Left ventricle myocardium inferior (tissue), 1 donor: Measurements from ENCODE around the gene KIAA0586. TPM values are rescaled to one million over a fixed set of nuclear protein-coding genes. Genes with fewer than 3 reads are reported as not detected.

Experiments used
- DNase-seq: peaks from one replicate; pipeline ENCODE4 v3.0.0-alpha.2; 2020
- H3K27ac ChIP-seq: fragments of 200-600 bp; replicated peaks from 2 replicates; pipeline ENCODE4 v1.8.0; 2021
- H3K27me3 ChIP-seq: fragments of 200-600 bp; 2 replicates; pipeline ENCODE4 v1.8.0; 2021; ENCODE audit warnings: low read depth
- H3K36me3 ChIP-seq: fragments of 200-600 bp; 2 replicates; pipeline ENCODE4 v1.8.0; 2021
- H3K4me1 ChIP-seq: fragments of 200-600 bp; 2 replicates; pipeline ENCODE4 v1.8.0; 2021
- H3K4me3 ChIP-seq: fragments of 200-600 bp; 2 replicates; pipeline ENCODE4 v1.8.0; 2021; ENCODE audit warnings: mild to moderate bottlenecking, moderate library complexity
- H3K9me3 ChIP-seq: fragments of 200-600 bp; replicated peaks from 2 replicates; pipeline ENCODE4 v1.8.0; 2021
- intact Hi-C: fragments of 100-400 bp; cut with micrococcal nuclease; formaldehyde crosslinking; loops from one replicate; pipeline ENCODE4 v1.11.0; 2022
- long read RNA-seq: library from polyadenylated mRNA; unstranded; transcript quantifications from one replicate; pipeline ENCODE4 v2.0.0, GENCODE V29; 2021
- total RNA-seq: library from RNA; stranded (reverse); fragmentation: NEBNext Ultra II Directional; extraction: Animal tissue kit (Norgen Biotek cat#: 25700); gene quantifications from one replicate; pipeline ENCODE4 v1.2.1, GENCODE V29; 2021
- TF ChIP-seq, protein P1 (sequence below): fragments of 200-600 bp; IDR thresholded peaks from 2 replicates; pipeline ENCODE4 v1.8.0; 2021; ENCODE audit warnings: antibody characterized with exemption, mild to moderate bottlenecking, borderline replicate concordance
- donor health status: DM: no; HTN: yes; CAD: no; lungs with severe emphysema.

Gene KIAA0586
- 13.0 TPM for total RNA-seq
- long read RNA-seq, partial matches to known transcripts = 3 of 8 reads
- long read RNA-seq, other reads (novel, unspliced or antisense) = 5 of 8 reads

DNA sequence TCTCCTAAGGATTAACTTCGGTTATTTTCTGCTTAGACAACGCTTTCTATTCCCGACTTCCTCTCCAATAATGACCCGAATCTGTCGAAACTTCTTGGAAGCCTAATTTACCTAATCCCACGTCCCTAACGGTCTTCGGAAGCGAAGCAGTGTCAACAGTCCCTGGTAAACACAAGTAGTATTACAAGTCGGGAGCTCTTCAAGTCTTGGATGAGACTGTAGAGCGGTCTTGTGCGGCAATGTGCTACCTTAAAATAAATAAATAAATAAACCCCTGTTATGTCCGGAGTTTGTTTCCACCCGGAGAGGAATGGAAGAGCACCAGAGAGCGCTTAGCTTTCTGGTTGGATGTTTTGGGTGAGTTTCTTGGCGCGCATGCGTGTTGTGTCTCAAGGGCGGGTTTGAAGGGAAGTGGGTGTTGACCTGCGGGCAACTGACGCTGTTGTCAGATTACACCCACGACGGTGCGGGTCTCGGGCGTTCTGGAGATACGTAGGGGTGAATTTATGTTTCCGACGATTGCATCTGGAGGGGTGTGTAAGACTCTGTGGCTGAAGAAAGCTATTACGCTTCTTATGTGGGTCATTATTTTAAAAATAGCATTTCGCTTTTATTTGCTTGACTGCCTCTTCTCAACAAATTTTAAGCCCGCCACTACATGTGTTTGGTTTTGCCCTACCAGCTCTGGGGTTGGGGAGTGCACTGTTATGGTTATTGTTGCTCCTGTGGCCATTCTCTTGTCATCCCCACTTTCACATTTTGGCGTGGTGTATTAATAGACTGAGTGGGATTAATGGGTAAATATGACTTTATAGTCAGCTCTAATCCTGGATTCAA, at the start of gene KIAA0586, which contains the start of gene TIMM9:
TSS of gene KIAA0586 (plus strand) at position 439 of the 837 bp plus-strand sequence. CDS start 546 bp downstream, outside the sequence.
TSS of gene TIMM9 (minus strand) at position 251 of the 837 bp plus-strand sequence. CDS start 15,586 bp downstream, outside the sequence.
- Histone ChIP-seq H3K4me1 (peaks cover 42% of the 10 kb centered on the region), H3K9me3 (no peaks in the 10 kb centered on the region), H3K36me3 (peaks cover 33% of the 10 kb centered on the region), H3K4me3 (peak within 1 kb of the TSS; percentile 96), H3K27ac (peak within 1 kb of the TSS; percentile 95), H3K27me3 (no peaks in the 10 kb centered on the region)
- peak; percentile 96 for DNase-seq
- intact Hi-C loops = no loop called here
- TF ChIP-seq, protein P1, sequence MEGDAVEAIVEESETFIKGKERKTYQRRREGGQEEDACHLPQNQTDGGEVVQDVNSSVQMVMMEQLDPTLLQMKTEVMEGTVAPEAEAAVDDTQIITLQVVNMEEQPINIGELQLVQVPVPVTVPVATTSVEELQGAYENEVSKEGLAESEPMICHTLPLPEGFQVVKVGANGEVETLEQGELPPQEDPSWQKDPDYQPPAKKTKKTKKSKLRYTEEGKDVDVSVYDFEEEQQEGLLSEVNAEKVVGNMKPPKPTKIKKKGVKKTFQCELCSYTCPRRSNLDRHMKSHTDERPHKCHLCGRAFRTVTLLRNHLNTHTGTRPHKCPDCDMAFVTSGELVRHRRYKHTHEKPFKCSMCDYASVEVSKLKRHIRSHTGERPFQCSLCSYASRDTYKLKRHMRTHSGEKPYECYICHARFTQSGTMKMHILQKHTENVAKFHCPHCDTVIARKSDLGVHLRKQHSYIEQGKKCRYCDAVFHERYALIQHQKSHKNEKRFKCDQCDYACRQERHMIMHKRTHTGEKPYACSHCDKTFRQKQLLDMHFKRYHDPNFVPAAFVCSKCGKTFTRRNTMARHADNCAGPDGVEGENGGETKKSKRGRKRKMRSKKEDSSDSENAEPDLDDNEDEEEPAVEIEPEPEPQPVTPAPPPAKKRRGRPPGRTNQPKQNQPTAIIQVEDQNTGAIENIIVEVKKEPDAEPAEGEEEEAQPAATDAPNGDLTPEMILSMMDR = no peak

DNA sequence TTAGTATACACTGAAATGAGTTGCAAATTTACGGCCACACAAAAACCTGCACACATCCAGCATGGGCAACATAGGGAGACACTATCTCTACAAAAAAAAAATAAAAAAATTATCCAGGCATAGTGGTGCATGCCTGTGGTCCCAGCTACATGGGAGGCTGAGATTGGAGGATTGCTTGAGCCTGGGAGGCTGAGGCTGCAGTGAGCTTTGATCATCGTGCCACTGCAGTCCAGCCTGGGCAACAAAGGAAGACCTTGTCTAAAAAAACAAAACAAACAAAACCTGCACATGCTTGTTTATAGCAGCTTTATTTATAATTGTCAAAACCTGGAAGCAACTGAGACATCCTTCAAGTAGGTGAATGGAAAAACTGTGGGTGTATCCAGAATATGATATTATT, 36.7 kb upstream of the KIAA0586 start:
- no peak for DNase-seq
- H3K36me3 ChIP-seq = no peaks in the 10 kb centered on the region
- no peaks in the 10 kb centered on the region for H3K9me3 ChIP-seq
- H3K27ac ChIP-seq = no peak overlapping the region
- H3K27me3 ChIP-seq = no peaks in the 10 kb centered on the region
- TF ChIP-seq, protein P1 = no peak
- intact Hi-C loops = no loop called here
- H3K4me1 ChIP-seq = peaks cover 9% of the 10 kb centered on the region
- H3K4me3 ChIP-seq = no peak overlapping the region

DNA sequence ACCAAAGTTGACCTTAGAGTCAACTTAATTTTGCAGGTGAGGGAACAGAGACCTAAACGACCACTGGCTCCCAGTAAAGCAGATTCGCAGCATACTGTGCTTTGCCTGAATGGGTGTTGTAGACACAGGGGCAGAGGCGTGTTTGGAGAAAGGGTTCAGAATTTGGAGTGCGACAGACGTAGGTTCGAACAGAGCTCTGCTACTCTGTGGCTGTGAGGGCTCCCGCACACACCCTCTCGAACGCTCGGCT, 32.0 kb upstream of the KIAA0586 start:
- TF ChIP-seq, protein P1 = no peak
- Histone ChIP-seq H3K9me3 (no peaks in the 10 kb centered on the region), H3K4me1 (peaks cover 16% of the 10 kb centered on the region), H3K4me3 (peak overlapping the region; percentile 72), H3K27me3 (no peaks in the 10 kb centered on the region), H3K27ac (peak overlapping the region; percentile 82), H3K36me3 (no peaks in the 10 kb centered on the region)
- DNase-seq = no peak
- intact Hi-C loops = no loop called here

DNA sequence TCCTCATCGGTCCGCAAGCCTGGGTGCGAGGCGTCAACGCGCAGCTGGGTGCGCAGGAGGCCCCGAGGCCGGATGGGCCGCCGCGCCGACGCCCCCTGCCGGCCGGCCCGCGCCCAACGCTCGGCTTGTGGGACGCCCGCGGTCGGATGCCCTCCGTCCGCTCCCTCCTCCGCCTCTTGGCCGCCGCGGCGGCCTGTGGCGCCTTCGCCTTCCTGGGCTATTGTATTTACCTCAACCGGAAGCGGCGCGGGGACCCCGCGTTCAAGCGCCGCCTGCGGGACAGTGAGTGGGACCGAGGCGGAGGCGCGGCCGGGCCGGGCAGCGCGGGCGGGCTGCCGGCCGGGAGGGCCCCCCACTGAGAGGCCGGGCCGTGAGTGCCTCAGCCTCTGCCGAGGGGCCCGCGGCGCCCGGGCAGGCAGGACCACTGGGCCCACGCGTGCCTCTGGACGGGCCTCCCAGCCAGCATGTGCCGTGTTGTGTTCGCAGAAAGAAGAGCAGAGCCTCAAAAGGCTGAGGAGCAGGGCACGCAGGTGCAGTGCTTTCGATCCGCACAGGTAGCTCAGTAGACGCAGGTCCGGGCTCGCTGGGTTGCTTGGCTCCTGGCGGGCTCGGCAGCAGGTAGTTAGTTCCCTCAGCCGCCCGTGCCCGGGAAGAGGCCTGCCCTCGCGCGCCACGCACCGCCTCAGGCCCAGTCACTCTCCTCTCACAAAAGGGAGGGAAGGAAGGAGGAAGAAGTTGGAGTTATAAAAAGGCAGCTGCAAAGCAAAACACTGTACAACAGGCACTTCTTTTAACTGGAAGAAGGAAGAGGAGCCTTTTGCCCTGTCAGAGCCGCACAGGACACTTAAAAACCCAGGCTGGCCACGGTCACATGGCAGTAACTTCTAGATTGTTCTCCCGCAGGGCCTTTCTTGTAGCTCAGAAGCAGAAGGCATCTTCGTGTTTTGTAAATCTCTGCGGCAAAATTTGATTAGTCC, 31.4 kb upstream of the KIAA0586 start, which contains the start of gene TOMM20L:
TSS of gene TOMM20L (plus strand) at position 119 of the 977 bp plus-strand sequence. CDS start at position 147, 28 bp downstream.
- peak; percentile 73 for DNase-seq
- intact Hi-C loops = no loop called here
- H3K27ac ChIP-seq = peak within 1 kb of the TSS; percentile 82
- H3K4me1 ChIP-seq = peaks cover 16% of the 10 kb centered on the region
- peak within 1 kb of the TSS; percentile 72 for H3K4me3 ChIP-seq
- TF ChIP-seq, protein P1 = peak; percentile 93
- H3K9me3 ChIP-seq = no peaks in the 10 kb centered on the region
- no peaks in the 10 kb centered on the region for H3K36me3 ChIP-seq
- H3K27me3 ChIP-seq = no peaks in the 10 kb centered on the region

DNA sequence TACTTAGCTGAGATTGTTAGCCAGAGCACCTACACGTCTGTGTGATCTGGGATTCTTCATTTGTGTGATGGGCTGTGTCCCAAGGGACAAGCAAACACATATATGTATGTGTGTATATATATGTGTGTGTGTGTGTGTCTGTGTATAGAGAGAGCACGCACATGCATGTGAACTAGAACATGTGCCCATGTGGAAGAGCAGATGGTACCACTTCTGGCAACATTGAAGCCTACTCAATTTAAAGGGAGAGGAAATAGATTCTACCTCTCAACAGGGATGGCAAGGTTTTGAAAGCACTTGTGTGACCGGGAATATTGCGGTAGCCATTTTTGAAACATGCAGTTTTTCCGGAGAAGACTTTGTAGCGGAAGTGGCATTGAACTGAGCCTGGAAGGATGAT, 30.4 kb upstream of the KIAA0586 start:
- no peaks in the 10 kb centered on the region for H3K9me3 ChIP-seq
- TF ChIP-seq, protein P1 = no peak
- intact Hi-C loops = no loop called here
- H3K27me3 ChIP-seq = no peaks in the 10 kb centered on the region
- DNase-seq = no peak
- H3K27ac ChIP-seq = no peak overlapping the region
- H3K4me1 ChIP-seq = peaks cover 16% of the 10 kb centered on the region
- no peak overlapping the region for H3K4me3 ChIP-seq
- no peaks in the 10 kb centered on the region for H3K36me3 ChIP-seq
